NCI-H345 treated with DMSO at 0.1 percent for 48 hours (cell line): ENCODE results near the gene NMB.
"Not testable (repeated sequence)": the region's sequence is repeated elsewhere in the genome, so short reads cannot be mapped to it uniquely, and the experiment has no call there.

Source experiments
- DNase-seq: peaks from one replicate; lab custom pipeline; 2025; ENCODE audit not compliant: unreplicated experiment; lab: John Stamatoyannopoulos, UW

Gene NMB, protein sequence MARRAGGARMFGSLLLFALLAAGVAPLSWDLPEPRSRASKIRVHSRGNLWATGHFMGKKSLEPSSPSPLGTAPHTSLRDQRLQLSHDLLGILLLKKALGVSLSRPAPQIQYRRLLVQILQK

DNA sequence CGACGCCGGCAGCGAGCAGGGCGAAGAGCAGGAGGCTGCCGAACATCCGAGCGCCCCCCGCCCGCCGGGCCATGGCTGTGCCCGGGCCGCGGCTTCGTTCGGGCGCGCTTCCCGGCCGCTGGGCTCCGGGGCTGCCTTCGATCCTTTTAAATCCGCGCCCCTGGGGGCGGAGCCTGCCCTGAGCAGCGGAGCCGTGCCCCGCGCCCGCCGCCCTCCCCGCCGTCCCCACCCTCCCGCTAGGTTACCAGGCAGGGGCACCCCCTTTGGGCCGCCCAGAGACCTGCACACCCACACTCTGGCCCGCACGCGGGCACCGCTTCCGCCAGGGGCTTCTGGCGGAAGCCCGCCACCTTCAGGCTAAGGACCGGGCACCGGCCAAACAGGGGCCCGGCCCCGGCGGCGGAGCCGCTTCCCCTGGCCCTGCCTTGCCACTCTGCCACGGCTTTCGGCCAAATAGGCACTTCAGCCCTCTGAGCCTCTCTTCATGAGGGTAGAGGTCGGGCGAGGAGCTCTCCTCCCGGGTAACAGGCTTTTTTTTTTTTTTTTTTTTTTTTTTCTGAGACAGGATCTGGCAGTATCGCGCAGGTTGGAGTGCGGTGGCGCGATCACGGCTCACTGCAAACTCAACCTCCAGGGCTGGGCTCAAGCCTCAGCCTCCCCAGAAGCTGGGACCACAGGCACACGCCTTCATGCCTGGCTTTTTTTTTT lies at the start of gene NMB:
NMB (minus strand) TSS at position 120 of the 708 bp plus-strand sequence; CDS start at position 73, 47 bp downstream.
- peak; percentile 50 for DNase-seq

DNA sequence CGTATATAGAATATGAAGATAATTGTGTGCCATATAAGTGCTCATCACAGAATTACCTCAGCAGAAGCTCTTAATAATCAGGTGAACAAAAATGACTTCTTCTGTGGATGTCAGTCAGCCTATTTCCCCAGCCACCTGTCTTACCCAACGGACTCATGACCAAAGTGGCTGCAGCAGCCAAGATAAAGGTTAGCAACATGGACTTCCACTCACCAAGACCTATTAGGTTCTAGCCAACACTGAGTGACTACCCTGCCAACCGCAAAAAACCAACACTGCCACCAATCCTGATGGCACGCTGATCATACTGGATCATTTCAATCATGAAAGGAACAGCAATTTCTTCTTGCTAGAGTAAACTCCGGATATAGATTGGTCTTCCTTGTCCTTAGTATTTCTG lies 45.8 kb upstream of the NMB start:
- no peak for DNase-seq

DNA sequence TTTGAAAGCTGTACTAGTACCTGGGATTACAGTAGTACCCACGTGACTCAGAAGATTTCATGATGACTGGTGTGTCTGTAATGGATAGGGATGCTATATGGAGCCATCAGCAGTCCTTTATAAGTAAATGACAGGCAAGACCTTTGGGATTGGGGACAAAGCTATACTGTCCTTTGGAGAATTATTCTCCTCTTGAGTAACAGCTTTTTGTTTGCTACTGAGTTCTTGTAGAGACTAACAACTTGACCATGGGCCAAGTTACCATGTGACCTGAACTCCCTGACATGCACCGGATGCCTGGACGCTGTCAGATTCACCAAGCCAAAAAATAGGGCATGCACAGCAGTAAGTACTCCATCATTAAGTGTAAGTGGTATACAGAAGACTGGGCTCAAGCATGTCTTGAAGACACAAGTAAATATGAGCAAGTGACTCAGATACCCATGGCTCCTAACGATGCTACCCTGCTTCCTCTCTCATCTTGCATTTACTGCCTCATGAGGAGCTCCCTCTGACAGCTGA lies 45.0 kb upstream of the NMB start:
- no peak for DNase-seq

DNA sequence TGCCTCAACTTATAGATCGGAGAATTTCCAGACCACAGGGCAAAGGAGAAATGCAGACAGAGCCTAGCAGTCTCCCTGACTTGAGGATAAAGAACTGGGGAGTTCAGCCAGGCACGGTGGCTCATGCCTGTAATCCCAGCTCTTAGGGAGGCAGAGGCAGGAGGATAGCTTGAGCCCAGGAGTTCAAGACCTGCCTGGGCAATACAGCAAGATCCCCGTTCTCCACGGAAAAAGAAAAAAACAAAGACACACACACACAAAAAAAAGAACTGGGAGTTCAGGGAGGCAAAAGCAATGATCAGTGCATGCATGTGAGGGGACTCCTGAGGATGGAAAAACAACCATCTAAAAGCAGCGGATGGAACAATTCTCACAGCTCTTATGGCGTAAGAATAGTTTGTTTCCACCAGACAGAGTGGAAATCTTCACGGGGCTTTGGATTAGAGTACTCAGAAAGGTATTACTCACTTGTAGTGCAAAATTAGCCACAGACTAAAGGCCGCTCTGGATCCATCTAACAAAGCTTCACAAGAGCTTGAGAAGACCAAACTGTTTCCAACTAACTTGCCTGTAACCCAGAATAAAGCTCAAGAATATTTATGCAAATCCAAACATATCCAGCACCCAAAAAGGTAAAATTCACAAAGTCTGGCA lies 41.7 kb upstream of the NMB start:
- DNase-seq: no peak

DNA sequence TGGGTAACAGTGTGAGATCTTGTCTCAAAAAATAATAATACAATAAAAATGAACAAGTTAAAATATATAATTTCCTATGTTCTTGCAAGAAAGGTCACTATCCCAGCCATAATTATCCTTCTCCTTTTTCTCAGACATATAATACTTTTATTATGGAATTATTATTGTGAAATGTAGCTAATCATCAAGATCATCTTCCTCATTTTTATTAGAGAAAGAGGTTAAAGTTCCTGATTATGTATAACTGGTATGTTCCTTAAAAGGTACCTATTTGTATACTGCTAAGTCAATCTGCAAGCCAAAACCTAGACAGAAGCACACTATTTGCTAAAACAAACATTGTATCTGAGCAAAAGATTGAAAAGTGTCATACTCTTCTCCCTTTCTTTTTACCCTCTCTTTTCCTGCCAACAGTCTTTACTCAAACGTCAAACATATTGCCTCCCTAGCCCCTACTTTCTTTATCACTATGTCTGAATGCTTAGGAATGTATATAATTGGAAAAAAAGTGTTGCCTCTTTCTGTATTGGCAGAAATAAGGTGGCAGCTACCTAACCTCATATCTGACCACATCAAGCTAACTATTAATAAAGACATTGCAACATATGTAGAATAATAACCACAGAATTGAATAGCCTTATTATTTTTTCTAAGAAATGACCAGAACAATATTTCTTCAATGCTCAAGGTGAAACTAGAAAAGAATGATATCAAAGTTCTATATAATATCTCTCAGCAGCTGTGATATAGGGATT lies 39.4 kb upstream of the NMB start:
- no peak for DNase-seq

DNA sequence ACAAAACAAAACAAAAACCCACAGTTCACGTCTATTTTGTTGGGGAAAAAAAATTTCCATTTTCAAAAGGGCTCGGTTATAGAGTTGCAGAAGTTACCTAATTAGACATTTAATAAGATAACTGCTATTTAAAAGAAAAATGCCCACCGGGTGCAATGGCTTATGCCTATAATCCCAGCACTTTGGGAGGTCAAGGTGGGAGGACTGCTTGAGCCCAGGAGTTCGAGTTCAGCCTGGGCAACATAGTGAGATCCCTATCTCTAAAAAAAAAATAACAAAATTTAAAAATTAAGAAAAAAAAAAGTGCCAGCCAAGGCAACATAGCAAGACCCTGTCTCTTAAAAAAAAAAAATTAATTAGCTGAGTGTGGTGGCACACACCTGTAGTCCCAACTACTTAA lies 38.8 kb upstream of the NMB start:
- DNase-seq: no peak

DNA sequence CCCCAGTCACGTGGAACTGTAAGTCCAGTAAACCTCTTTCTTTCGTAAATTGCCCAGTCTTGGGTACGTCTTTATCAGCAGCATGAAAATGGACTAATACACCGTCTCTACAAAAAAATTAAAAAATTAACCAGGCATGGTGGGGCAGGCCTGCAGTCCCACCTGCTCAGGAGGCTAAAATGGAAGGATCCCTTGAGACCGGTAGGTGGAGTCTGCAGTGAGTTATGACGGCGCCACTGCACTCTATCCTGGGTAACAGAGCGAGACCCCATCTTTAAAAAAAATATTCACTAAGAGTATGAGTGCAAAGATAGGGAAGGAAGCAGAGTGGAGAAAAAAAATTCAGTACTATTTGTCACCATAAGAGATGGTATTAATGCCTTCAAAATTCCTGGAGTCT lies 32.3 kb upstream of the NMB start:
- DNase-seq: no peak

DNA sequence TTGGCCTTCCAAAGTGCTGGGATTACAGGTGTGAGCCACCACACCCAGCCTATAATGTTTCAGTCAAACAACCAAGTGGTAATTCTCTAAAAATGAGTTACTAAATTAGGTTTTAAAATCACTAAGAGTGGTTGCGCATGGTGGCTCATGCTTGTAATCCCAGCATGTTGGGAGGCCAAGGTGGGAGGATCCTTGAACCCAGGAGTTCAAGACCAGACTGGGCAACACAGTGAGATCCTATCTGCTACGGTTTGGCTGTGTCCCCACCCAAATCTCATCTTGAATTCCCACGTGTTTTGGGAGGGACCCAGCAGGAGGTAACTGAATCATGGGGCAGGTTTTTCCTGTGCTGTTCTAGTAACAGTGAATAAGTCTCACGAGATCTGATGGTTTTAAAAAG lies 31.9 kb upstream of the NMB start:
- DNase-seq: no peak

DNA sequence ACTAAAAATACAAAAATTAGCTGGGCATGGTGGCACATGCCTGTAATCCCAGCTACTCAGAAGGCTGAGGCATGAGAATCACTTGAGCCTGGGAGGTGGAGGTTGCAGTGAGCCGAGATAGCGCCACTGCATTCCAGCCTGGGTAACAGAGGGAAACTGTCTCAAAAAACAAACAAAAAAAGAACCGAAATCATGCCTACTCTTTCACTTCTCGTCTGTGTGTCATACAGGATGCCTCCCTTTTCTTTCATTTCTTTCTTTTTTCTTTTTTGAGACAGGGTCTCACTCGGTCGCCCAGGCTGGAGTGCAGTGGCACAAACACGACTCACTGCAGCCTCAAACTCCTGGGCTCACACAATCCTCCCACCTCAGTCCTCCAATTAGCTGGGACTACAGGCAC lies 28.4 kb upstream of the NMB start:
- not testable (repeated sequence) for DNase-seq

DNA sequence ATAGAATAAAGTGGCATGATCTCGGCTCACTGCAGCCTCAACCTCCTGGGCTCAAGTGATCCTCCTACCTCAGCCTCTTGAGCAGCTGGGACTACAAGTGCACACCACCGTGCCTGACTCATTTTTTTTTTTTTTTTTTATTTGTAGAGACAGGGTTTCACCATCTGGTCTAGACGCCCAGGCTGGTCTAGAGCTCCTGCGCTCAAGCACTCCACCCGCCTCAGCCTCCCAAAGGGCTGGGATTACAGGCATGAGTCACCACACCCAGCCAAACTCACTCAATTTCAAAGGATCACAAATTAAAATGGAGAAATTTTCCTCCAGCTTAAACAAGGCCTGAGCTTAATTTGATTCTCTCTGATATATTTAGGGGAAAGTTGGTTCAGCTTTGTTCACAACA lies 27.3 kb upstream of the NMB start:
- no peak for DNase-seq

DNA sequence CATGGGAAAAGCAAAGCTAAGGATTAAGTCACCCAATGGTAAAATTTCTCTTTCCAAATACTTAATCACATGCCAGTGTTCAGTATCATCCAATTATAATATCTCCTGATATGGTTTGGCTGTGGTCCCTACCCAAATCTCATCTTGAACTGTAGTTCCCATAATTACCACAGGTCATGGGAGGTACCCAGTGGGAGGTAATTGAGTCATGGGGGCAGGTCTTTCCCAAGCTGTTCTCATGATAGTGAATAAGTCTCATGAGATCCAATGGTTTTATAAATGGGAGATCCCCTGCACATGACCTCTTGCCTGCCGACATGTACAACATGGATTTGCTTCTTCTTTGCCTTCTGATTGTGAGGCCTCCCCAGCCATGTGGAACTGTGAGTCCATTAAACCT lies 26.1 kb upstream of the NMB start:
- DNase-seq: no peak

DNA sequence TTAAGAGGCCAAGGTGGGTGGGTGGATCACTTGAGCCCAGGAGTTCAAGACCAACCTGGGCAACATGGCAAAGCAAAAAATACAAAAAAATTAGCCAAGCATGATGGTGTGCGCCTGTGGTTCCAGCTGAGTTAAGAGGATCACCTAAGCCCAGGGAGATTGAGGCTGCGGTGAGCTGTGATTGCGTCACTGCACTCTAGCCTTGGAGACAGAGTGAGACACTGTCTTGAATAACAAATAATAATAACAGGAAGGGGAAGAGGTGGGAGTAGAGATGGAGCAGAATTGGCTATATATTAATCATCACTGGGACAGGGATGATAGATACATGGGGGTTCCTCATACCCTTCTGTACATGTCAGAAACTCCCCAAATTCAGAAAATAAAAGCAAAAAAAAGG lies 23.8 kb upstream of the NMB start:
- DNase-seq: no peak

DNA sequence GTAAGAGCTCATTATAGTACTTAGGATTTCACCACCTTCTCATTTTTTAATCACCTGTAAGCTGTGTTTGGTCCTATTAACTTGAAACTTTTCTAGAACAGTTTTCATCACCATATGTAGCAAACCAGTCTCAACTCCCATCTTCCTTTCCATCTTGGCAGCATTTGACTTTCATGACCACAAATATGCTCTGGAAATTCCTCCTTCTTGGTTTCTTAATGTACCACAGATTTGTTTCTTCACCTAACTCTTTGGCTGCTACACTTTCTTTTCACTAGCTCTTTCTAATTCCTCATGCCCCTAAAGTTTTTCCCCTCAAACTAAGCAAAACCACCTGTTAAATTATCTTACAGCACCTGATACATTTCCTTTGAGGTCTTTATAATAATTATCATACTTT lies 13.2 kb upstream of the NMB start:
- DNase-seq: no peak

DNA sequence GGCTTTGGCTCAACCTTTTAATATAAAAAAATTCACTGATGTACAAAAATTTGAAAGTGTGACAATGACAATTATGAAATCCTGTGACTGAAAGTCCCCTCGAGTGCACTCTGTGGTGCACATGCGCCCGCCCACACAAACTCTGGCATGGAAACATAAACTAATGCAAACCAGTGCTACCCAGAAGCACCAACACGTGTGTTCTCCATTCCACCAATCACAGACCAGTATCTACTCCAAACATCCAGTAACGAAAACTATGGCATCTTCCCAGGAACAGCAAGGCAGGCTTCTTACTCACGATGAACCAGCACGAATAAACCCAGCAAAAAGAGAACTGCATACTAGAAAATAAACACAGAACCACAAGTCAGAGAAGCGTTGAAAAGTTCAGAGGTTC lies 11.7 kb upstream of the NMB start:
- DNase-seq: no peak

DNA sequence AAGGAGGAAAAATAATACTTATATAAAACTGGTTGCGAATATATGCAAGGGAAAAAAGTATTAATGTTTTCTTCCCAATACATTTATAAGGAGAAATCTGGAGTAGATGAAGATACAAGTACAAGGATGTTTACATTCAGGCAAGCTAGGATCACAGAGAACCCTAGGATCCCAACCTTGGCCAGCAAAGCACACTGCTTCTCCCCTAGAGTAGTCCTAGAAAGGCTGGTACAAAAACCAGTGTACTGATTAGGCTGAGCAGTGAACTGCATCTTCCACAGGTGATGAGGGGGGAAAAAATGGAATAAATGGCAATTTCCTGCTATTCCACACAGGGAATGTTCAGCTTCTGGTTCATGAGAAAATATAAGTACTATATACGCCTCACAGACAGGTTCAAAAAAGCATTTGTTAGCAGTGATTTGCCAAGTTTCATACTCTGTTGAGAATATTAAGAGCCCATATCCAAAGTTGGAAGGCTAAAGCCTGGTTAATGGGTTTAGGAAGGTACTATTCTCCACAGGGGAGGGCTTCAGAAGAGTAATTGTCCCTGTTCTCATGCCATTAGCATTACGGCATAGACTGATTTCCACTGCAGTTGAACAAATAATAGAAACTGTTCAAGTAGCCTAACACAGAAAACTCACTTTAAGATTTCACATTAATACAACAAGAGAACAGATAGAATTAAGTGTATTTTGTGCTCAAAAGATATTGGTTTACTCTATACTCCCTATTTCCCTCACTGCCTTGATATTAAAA lies 10.4 kb upstream of the NMB start:
- DNase-seq: no peak

DNA sequence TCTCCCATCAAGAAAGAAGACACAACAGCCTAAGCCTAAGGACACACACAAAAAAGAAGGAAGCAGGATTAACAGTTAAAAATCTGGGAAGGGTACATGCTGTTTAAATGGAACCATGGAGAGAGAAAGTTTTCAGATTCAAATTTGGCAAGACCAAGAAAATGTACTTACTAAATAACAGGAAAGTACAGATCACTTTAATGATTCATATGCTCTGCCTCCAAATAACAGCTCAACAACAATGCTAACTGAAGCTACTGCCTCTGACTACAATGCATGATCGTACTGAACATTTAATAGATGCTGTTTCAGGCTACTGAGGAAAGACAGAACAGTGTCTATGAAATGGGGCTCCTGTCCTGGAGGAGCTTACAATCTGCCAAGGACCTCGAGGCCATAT lies 8.4 kb upstream of the NMB start:
- DNase-seq: no peak

DNA sequence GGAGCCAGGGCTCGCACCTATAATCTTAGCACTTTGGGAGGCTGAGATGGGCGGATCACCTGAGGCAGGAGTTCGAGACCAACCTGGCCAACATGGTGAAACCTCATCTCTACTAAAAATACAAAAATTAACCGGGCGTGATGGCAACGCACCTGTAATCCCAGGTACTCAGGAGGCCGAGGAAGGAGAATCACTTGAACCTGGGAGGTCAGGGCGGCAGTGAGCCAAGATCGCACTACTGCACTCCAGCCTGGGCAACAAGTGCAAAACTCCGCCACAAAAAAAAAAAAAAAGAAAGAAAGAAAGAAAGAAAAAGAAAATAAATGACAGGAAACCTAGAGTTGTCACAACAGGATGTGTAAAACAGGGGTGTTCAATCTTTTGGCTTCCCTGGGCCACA lies 3.0 kb upstream of the NMB start:
- no peak for DNase-seq

DNA sequence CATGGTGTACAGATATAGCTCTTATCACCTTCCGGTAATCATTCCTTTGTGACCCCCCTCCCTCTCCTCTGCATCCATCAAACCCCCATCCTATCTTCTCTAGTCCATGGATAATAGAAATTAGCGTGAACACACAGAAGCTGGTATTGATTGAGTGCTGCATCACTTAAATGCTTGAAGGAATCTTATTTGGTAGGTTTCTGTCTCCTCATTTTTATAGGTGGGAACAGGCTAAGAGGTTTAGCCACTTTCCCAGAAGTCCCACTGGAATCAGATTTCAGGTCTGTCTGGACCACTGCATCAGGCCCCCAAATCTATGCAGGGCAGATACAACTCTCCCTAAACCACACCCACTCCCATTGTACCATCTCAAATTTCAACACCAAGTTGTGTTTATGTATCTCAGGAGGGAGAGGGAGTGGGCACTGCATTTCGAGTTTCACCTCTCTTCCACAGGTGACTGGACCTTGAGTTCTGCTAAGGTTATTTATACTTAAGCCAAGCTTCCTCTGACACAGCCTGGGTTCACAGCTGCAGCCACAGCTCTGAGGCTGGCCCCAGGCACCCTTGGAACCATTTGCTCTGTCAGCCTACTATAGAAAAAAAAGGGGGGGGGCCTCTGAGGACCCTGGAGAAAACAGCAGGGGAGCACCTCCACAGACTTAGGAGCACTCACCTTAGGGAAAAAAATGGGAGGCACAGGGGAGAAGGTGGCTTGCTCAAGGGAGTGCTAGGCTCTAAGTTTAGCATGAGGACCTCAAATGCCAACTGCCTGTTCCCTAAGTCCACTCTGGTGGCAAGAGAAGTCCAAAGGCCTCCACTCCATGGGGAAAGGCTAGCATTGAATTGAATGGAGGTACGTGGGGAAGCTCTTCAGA lies 2.1 kb upstream of the NMB start:
- no peak for DNase-seq

DNA sequence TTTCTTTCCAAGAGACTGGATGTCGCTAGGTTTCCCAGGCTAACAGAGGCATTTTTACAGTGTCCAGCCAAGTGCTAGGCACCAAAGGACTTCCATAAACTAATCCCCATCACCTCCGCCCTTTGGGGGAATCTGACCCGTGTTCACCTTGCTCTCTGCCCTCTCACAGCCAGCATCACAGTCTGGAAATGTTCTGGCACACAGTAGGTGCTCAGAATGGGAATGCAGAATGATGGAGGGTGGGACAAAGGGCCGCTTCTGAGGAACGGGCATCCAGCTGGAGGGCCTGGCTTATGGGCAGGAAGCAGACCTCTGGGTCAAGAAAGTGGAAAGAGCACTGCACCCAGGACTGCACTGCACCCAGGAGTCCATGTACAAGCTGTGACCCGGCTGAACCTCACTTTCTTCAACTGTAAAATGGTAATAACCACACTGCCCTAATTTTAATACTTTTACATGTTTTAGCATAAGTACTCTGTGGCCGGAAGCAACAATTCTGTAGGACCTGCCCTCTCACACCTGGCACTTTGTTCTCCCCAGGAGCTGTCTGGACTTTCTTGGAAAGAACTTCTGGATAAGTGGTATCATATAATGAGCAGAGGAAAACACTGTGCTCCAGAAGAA lies 901 bp upstream of the NMB start:
- no peak for DNase-seq

DNA sequence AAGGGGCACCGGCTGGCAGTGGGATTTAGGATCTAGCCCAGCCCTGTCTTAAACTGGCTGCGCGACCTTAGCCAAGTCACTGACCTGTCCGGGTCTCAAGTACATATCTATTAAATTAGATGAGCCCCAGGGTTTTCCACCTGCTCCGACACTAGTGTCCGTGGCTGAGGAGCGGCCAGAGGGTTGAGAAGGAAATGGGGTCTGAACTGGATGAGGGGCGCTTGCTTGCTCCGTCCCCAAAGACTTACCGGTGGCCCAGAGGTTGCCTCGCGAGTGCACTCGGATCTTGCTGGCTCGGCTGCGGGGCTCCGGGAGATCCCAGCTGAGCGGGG lies 285 bp downstream of the NMB start:
- no peak for DNase-seq
